Uterus (tissue), 2 donors: Measurements from ENCODE around the gene TRAF6.
"Not testable (repeated sequence)": the region's sequence is repeated elsewhere in the genome, so short reads cannot be mapped to it uniquely, and the experiment has no call there.

Experiments
- CTCF ChIP-seq, 4 experiments: fragments of 200-600 bp in 2 of 4; fragments of 450-650 bp in 2 of 4; sonication (generic) in 2 of 4; IDR thresholded peaks; one replicate each; pipeline ENCODE4 v1.5.1; 2016 to 2019; ENCODE audit warnings: antibody characterized with exemption in 4 of 4, mild to moderate bottlenecking in 2 of 4, moderate library complexity in 1 of 4
- POLR2A ChIP-seq, 2 donors: fragments of 450-650 bp; IDR thresholded peaks; one replicate each; pipeline ENCODE4 v1.6.1; 2016; ENCODE audit warnings: antibody characterized with exemption in 2 of 2, mild to moderate bottlenecking in 1 of 2, moderate library complexity in 1 of 2

GRCh38 chr11:36557390-36557789, 47.3 kb upstream of the TRAF6 start:
- TF ChIP-seq CTCF, POLR2A (IDR thresholded peaks at IDR 0.05): not testable (repeated sequence)
